Measurements from ENCODE around the gene KDM8.

KDM8 gene

DNA sequence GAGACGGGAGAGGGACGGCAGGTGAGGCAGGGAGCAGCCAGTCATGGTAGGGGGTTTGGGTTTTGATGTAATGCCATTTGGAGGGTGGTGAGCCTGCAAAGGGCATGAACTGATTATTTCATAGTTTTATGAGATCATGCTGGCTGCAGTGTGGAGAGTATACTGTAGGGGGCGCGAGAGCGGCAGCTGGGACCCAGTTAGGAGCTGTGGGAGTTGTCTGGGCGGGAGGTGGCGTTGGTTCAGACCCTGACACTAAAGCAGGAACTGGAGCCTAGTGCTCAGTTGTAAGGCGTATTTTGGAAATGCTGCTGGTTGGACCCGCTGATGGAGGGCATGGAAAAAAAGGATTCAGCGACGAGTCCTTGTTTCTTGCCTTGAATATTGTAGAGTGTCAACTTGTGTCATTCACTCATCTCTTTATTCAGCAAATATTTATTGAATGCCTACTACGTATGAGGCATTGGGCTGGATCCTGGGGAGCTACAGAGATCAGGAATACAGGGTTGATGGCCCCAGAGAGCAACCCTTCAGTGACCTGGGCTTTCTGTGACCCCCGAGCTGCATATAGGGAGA is 23.7 kb upstream of the KDM8 start:
- Histone ChIP-seq H3K36me3 (ENCODE audit: insufficient read depth, low read length) (no peaks in the 10 kb centered on the region), H3K4me1 (ENCODE audit: insufficient read depth, low read length) (no peaks in the 10 kb centered on the region), H3K9ac (ENCODE audit: low read depth, low read length) (no peak overlapping the region), H3K9me3 (ENCODE audit: control insufficient read depth, insufficient read depth, low read length) (peaks cover 2% of the 10 kb centered on the region; the same call in 1 of the 2 replicates)

DNA sequence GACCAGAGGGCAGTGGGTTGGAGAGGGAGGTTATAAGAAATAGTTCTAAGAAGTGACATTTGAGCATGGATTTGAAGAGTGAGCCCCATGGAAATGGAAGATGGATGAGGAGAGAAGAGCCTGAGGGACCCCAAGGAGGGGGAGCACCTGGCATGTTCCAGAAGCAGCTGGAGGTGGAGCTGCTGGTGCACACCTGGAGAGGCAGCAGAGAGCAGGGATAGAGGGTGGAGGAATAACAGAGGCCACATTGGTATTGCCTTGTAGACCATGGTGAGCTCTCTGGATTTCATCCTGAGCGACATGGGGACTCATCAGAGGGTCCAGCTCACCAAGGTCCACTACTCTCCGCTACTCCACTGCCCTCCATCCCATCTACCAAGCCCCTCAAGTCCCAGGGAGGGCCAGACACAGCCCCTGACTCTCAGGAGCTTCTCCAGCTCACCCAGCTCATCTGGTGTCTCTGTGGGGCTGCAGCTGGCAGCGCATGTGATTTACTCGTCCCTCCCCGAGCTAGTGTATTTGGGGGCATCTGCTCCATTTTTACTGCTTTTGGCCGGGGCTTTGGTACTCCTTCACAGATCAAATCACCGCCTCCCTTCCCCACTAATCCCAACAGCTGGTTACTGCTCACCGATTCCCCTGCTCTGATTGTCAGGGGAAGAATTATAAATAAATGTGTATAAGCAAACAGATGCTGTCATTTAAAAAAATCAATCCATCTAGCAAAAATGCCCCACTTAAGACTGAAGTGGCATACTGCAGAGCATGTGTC is 22.1 kb upstream of the KDM8 start:
- H3K9me3 ChIP-seq (ENCODE audit: control insufficient read depth, insufficient read depth, low read length) = peaks cover 2% of the 10 kb centered on the region; the same call in 1 of the 2 replicates
- H3K4me1 ChIP-seq (ENCODE audit: insufficient read depth, low read length) = no peaks in the 10 kb centered on the region
- H3K36me3 ChIP-seq (ENCODE audit: insufficient read depth, low read length) = no peaks in the 10 kb centered on the region
- H3K9ac ChIP-seq (ENCODE audit: low read depth, low read length) = no peak overlapping the region

DNA sequence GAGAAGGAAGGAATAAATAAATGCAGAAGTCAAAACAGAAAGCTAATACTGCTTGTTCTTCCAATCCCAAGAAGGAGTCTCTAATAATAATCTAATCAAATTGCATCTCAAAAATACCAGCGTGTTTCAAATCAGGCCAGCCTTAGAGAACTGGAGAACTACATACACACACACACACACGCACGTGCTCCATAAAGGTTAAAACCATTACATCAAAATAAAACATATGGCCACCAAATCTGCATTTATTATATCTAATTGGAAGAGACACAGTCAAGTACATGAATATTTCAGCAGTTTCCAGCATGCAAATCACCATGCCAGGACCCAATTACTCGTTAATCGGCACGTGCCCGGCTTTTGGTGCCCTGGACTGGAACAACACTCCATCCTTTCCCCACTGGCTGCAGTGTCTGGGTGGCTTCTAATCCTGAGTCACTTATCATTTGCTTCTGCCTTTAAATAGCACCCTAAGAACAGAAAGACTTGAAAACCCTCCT is 20.4 kb upstream of the KDM8 start:
- H3K4me1 ChIP-seq (ENCODE audit: insufficient read depth, low read length) = no peaks in the 10 kb centered on the region
- no peak overlapping the region for H3K9ac ChIP-seq (ENCODE audit: low read depth, low read length)
- no peaks in the 10 kb centered on the region for H3K36me3 ChIP-seq (ENCODE audit: insufficient read depth, low read length)
- H3K9me3 ChIP-seq (ENCODE audit: control insufficient read depth, insufficient read depth, low read length) = peaks cover 2% of the 10 kb centered on the region; the same call in 1 of the 2 replicates

DNA sequence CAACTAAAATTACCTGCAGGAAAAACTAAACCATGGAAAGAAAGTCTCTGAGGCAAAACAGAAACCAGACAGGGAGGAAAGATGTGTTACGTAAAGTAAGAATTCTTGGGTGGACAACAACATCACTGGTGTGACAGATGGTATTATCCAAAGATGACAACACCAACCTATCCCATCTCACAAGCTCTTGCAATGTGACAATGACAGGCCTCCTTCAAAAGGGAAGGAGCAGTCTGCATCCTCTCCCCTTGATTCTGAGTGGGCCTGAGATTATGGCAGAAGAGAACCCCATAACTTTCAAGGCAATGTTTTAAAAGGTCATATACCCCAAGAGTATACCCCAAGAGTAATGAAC is 17.6 kb upstream of the KDM8 start:
- H3K9me3 ChIP-seq (ENCODE audit: control insufficient read depth, insufficient read depth, low read length) = peaks cover 2% of the 10 kb centered on the region; the same call in 1 of the 2 replicates
- H3K4me1 ChIP-seq (ENCODE audit: insufficient read depth, low read length) = no peaks in the 10 kb centered on the region
- no peaks in the 10 kb centered on the region for H3K36me3 ChIP-seq (ENCODE audit: insufficient read depth, low read length)
- no peak overlapping the region for H3K9ac ChIP-seq (ENCODE audit: low read depth, low read length)

DNA sequence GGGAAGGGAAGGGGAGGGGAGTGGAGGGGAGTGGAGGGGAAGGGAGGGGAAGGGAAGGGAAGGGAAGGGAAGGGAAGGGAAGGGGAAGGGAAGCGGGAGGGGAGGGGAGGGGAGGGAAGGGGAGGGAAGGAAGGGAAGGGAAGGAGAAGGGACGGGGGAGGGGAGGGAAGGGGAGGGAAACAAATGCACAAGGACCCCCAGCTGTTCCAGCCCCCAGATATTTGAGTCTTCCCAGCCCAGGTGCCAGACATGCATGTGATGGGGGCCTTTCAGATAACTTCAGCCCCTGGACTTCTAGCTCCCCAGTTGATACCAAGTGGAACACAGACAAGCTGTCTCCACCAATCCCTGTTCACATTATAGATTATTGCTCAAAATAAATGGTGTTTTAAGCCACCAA is 14.7 kb upstream of the KDM8 start:
- H3K9ac ChIP-seq (ENCODE audit: low read depth, low read length) = no peak overlapping the region
- no peaks in the 10 kb centered on the region for H3K36me3 ChIP-seq (ENCODE audit: insufficient read depth, low read length)
- H3K4me1 ChIP-seq (ENCODE audit: insufficient read depth, low read length) = no peaks in the 10 kb centered on the region
- H3K9me3 ChIP-seq (ENCODE audit: control insufficient read depth, insufficient read depth, low read length) = no peaks in the 10 kb centered on the region

DNA sequence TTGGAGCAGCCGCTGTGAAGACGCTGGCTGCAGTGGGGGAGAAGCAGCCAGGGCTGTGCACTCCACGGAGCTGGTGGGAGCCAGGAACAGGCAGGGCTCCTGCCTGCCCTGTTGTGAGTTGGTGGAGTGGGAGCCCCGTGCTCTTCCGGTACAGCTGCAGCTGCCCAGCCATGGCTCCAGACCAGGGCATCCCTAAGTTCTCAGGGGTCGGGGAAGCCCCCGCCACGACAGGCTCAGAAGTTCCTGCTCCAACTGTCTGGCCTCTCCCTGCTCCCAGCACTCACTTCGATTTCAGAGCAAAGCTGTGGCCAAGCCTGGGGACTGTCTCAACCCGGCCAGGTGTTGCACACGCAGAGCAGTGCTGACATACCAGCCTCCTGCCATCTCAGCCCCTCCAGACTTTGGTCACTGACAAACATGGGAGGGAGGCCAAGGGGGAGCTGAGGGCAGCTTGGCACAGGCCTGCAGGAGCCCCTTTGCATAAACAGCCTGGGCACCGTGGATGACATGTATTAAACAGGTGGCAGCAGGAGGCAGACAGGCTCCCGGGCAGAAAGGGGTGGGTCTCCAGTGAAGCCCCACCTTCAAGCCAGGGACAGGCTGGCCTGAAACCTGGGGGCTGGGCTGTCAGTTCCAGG is 13.9 kb upstream of the KDM8 start:
- Histone ChIP-seq H3K9me3 (ENCODE audit: control insufficient read depth, insufficient read depth, low read length) (no peaks in the 10 kb centered on the region), H3K9ac (ENCODE audit: low read depth, low read length) (no peak overlapping the region; the same call in 1 of the 2 replicates), H3K4me1 (ENCODE audit: insufficient read depth, low read length) (no peaks in the 10 kb centered on the region), H3K36me3 (ENCODE audit: insufficient read depth, low read length) (no peaks in the 10 kb centered on the region)

DNA sequence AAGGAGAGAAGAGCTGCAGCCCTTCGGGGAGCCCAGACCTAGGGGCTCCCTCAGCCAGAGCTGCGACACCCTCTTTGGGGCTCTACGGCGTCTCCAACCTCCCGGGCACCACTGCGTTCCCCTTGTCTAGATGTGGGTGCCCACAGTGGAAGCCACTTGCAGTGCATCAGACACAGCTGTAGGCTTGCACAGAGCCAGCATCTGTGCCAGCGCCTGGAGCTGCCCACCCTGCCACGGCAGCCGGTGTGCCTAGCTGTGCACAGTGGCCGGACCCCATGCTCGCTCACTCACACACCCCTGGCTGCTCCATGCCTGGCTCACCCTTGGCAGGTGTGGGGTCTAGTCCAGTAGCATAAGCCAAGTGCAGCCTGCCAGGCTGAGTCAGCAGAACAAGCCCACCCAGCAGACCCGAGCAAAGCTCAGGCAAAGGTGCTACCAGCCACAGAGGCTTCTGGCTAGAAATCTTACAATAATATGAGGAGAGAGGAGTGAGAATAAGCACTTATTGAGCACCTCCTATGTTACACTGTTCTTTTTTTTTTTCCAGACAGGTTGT is 12.9 kb upstream of the KDM8 start:
- no peaks in the 10 kb centered on the region for H3K4me1 ChIP-seq (ENCODE audit: insufficient read depth, low read length)
- H3K9ac ChIP-seq (ENCODE audit: low read depth, low read length) = no peak overlapping the region
- no peaks in the 10 kb centered on the region for H3K9me3 ChIP-seq (ENCODE audit: control insufficient read depth, insufficient read depth, low read length)
- no peaks in the 10 kb centered on the region for H3K36me3 ChIP-seq (ENCODE audit: insufficient read depth, low read length)

DNA sequence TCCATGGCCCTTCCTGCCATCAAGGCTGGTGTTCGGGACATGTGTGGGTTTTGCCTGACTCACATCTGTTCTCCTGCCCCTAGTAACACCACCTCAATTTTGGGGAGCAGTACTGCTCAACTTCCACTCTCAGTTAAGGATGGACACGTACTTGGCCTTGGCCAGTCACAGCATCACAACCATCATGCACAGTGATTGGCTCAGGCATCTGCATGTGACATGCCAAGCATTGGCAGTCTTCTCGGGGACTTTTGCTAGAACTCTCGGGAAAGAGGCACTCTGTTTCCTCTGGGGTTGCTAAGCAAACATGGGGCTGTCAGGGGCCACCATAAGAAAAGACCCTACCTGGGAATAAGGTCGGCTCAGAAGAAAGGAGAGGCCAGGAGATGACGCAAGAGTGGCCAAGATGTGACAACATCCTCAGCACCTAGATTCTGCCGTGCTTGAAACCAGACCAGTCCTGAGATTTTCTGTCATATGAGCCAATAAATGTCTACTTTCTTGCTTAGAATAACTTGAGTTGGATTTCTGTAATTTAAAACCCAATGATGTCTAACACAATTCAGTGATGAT is 11.9 kb upstream of the KDM8 start:
- H3K9me3 ChIP-seq (ENCODE audit: control insufficient read depth, insufficient read depth, low read length) = no peaks in the 10 kb centered on the region
- no peaks in the 10 kb centered on the region for H3K36me3 ChIP-seq (ENCODE audit: insufficient read depth, low read length)
- no peak overlapping the region for H3K9ac ChIP-seq (ENCODE audit: low read depth, low read length)
- no peaks in the 10 kb centered on the region for H3K4me1 ChIP-seq (ENCODE audit: insufficient read depth, low read length)

DNA sequence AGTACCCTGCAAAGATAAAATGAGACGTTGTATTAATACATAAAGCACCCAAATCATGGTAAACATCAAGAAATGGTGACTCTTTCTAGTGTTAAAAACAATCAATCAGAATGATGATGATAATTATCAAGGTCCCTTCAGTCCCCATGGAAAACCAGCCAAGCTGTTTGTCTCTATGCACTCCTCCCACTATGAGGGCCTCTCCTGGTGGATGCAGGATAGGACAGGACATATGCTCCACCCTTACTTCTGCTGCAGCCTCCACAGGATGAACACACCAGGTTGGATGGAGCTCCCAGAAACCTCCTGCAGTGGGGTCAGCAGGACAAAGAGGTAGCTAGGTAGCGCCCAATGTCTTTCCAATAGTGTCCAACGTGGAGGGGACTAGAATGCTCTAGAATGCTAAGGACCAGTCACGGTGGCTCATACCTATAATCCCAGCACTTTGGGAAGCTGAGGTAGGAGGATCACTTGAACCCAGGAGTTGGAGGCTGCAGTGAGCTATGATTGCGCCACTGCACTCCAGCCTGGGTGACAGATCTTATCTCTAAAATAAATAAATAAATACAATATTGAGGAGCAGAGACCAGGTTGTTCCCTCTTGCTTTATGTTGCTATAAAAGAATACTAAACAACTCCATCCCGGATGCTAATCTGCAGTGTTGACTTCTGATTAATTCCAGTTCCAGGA is 9.9 kb upstream of the KDM8 start:
- H3K4me1 ChIP-seq (ENCODE audit: insufficient read depth, low read length) = peaks cover 5% of the 10 kb centered on the region; the same call in 1 of the 2 replicates
- no peaks in the 10 kb centered on the region for H3K36me3 ChIP-seq (ENCODE audit: insufficient read depth, low read length)
- H3K9ac ChIP-seq (ENCODE audit: low read depth, low read length) = no peak overlapping the region
- H3K9me3 ChIP-seq (ENCODE audit: control insufficient read depth, insufficient read depth, low read length) = no peaks in the 10 kb centered on the region

DNA sequence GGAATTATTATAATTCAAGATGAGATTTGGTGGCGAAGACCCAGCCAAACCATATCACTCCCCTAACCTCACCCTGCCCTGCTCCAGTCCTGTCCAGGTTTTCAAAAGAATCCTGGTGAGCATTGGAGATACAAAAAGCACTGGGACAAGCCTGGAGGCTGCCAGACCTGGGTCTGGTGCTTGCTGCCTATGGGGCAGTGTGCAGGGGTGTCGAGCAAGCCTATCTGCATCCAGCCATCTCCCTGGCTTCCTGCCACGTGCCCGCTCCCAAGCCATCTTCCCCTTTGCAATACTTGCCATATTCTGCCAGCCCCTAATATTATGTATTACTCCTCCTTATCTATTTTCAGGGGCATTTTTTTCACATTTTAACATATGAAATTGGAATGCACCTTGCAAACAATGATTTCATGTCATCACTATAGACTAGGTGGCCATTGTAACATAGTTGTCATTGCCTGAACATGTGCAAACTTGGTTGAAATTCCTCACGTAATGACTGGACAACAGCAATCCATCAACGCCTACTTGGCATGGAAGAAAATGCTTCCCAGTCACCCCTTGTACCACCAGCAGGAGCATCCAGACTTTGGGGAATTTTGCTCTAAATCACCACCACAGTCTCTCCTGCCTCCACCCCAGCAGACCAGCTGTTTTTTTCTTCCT is 8.1 kb upstream of the KDM8 start:
- Histone ChIP-seq H3K9me3 (ENCODE audit: control insufficient read depth, insufficient read depth, low read length) (no peaks in the 10 kb centered on the region), H3K36me3 (ENCODE audit: insufficient read depth, low read length) (no peaks in the 10 kb centered on the region), H3K9ac (ENCODE audit: low read depth, low read length) (no peak overlapping the region), H3K4me1 (ENCODE audit: insufficient read depth, low read length) (peaks cover 7% of the 10 kb centered on the region; the same call in 1 of the 2 replicates)

DNA sequence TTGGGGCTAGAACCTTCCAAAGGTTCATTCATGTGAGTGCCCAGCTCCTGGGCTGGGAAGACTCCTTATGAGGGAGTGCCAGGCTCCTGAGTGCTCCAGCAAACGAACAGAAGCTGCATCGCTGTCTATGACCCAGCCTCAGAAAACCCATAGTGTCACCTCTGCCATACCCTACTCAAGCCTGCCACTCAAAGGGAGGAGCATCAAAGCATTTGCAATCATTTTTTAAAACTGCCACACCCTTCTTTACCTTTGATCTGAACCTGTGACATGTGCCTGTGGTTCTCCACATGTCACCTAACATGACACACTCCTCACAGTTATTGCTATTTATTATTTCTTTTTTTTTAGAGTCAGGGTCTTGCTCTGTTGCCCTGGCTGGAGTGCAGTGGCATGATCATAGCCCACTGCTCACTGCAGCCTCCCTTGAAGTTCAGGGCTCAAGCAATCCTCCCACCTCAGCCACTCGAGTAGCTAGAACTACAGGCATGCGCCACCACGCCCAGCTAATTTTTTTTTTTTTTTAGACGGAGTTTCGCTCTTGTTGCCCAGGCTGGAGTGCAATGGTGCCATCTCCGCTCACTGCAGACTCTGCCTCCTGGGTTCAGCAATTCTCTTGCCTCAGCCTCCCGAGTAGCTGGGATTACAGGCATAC is 7.3 kb upstream of the KDM8 start:
- Histone ChIP-seq H3K36me3 (ENCODE audit: insufficient read depth, low read length) (no peaks in the 10 kb centered on the region), H3K9ac (ENCODE audit: low read depth, low read length) (no peak overlapping the region), H3K9me3 (ENCODE audit: control insufficient read depth, insufficient read depth, low read length) (no peaks in the 10 kb centered on the region), H3K4me1 (ENCODE audit: insufficient read depth, low read length) (peaks cover 7% of the 10 kb centered on the region; the same call in 1 of the 2 replicates)

DNA sequence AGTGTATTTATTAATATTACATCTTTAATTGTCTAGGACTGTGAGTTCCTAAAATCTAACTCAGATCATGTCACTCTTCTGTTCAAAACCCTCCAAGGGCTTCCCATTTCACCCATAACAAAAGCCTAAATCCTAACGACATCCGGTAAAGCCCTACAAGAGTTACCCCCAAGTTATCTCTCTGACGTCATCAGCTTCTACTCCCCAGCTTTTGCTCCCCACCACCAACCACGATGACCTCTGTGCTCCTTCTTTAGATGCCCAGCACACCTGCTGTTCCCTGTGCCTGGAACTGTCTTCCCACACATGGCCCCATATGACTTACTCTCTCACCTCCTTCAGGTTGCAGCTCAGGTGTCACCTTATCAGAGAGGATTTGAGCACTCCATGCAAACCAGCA is 6.3 kb upstream of the KDM8 start:
- no peaks in the 10 kb centered on the region for H3K9me3 ChIP-seq (ENCODE audit: control insufficient read depth, insufficient read depth, low read length)
- peaks cover 7% of the 10 kb centered on the region; the same call in 1 of the 2 replicates for H3K4me1 ChIP-seq (ENCODE audit: insufficient read depth, low read length)
- H3K9ac ChIP-seq (ENCODE audit: low read depth, low read length) = no peak overlapping the region
- no peaks in the 10 kb centered on the region for H3K36me3 ChIP-seq (ENCODE audit: insufficient read depth, low read length)
